NCI-H2171 treated with DMSO at 0.1 percent for 48 hours (cell line): ENCODE measurements around the gene SHB.
A peak's percentile ranks its signal among the peaks of the same experiment; 100 is the strongest.

Experiments used
- DNase-seq: peaks from one replicate; lab custom pipeline; 2025; lab: John Stamatoyannopoulos, UW

SHB gene

GRCh38 chr9:38088006-38088925 is 19.2 kb upstream of the SHB start:
- DNase-seq: no peak

DNA sequence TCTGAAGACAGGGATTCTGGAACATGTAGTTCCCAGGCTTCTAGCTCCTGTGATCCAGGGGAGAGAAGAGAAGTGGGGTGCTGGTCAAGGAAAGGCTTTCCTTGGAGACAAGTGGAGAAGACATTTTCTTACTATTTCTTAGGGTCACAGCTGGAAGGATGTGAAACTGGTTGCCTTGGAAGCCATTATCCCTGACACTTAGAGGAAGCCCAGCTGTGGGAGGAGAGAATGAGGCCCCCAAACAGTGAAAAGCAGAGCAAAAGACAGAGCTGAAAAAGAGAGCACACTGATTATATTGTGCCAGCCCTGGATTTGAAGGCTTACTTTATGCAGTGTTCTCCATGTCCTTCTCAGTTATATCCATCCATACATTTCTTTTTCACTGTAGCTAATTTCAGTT is 17.5 kb upstream of the SHB start:
- DNase-seq: no peak

DNA sequence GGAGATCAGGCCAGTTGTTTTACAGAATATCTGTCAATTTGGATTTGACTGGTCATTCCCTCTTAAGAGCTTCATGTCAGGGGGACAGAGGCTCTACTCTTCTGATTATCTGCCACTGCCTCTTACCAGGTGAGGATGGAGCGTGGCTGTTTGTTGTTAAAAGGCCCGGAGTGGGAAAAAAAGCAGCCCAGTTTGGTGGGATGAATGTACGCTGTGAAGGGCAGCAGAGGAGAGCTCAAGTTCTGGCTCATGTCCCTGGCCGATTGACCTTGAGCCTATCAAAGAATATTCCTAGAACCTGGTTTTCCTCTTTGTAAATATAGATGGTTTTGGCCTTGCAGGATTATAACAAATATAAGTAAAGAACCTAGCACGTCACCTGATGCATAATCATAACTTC is 16.3 kb upstream of the SHB start:
- no peak for DNase-seq

DNA sequence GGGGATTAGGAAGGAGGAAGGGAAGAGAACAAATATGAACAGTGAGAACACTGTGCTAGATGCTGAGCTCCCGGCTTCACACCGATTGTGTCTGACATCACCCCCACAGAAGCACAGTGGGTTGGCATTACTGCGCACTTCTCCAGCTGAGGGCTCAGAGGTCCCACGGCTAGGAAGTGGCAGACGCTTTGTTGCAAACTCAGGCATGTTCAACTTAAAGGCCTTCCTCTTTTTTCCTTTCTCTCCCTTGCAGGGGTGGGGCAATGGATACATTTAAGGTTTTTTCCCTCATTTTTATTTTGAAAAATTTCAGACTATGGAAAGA is 15.5 kb upstream of the SHB start:
- DNase-seq: no peak

GRCh38 chr9:38083858-38084555 is 15.0 kb upstream of the SHB start:
- no peak for DNase-seq

GRCh38 chr9:38082446-38083287 is 13.6 kb upstream of the SHB start:
- DNase-seq: no peak

GRCh38 chr9:38081356-38082108 is 12.5 kb upstream of the SHB start:
- no peak for DNase-seq

GRCh38 chr9:38079461-38080031 is 10.5 kb upstream of the SHB start:
- DNase-seq: no peak

DNA sequence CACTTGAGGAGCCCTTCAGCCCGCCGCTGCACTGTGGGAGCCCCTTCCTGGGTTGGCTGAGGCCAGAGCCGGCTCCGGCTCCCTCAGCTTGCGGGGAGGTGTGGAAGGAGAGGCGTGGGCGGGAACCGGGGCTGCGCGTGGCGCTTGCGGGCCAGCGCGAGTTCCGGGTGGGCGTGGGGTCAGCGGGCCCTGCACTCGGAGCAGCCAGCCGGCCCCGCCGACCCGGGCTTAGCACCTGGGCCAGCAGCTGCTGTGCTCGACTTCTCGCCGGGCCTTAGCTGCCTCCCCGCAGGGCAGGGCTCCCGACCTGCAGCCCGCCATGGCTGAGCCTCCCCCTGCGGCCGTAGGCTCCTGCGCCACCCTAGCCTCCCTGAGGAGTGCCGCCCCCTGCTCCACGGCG is 6.2 kb upstream of the SHB start:
- DNase-seq: no peak

- no peak for DNase-seq
These were observed 5.5 kb upstream of the SHB start for GRCh38 chr9:38074441-38074961.

GRCh38 chr9:38073882-38074281 is 4.9 kb upstream of the SHB start:
- no peak for DNase-seq

- DNase-seq: no peak
These were observed 2.6 kb upstream of the SHB start for GRCh38 chr9:38071470-38072134.

- no peak for DNase-seq
These were observed 957 bp downstream of the SHB start for GRCh38 chr9:38067859-38068681.

GRCh38 chr9:38066914-38067858 is 1.8 kb downstream of the SHB start:
- peak; percentile 26 for DNase-seq

GRCh38 chr9:38066197-38066913 is 2.7 kb downstream of the SHB start:
- peak; percentile 26 for DNase-seq

DNA sequence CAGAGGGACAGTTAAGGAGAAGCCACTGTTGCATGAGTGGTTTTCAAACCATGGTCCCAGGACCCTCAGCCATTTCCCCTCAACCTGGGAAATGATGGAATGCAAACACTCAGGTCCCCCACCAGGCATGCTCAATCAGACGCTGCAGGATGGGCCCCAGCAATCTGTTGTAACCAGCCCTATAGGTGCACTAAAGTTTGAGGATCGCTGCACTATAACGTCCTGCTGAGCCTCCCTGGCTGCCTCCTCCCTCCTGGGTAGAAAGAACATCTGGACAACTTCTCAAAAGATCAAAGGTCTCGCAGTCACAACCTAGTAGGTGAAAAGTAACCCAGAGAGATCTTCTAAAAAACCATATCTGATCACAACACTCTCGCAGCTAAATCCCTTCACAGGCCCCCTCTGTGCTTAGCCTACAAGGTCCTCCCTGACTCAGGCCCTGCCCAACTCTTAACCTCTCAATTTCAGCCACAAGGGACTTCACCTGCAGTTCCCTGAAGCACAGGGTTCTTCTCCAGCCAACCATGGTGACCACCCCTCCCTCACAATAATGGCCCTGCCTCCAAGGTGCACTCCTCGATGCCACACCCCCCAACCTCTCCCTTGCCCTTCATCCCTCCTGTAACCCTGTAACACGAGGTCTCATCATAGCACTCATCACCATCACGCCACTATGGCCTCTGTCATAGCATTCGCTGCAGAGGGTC is 3.5 kb downstream of the SHB start:
- DNase-seq: no peak

DNA sequence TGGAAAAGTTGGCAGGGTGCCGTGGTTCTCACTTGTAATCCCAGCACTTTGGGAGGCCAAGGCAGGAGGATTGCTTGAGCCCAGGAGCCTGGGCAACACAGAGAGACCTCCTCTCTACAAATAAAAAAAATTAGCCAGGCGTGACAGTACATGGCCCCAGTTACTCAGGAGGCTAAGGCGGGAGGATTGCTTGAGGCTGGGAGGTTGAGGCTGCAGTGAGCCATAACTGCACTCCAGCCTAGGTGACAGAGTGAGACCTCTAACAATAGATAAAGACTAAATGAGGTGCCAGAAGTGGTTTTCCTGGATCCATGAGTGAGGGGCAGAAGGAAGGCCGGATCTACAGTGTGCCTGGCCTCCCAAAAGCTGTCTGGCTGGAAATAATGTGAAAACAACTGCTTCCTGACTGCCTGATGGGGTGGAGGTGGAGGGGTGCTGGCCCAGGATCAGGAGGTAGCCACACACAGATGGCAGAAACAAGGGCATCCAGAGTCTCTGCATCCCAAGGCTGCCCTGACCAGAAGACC is 4.1 kb downstream of the SHB start:
- DNase-seq: no peak
